ENCODE results near the gene MRGPRX3.
"Not testable (repeated sequence)": the region's sequence is repeated elsewhere in the genome, so short reads cannot be mapped to it uniquely, and the experiment has no call there.

The MRGPRX3 gene

DNA sequence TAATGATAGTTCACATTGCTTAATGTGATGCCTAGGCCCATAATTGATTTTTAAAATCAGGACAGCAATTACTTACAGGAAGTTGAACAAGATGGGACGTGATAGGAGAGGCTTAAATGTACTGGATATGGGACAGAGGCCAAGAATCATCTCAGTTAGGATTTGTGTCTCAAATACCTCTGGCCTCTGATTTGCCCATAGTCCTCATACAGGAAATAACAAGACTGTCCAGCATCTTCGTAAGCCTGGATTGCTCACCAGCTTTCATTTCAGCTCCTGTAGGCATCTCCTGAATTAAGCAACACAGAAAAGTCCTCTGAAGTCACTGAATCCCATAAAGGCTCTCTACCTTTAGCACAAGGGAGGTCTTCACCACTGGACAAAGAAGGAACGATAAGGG lies at the start of gene MRGPRX3:
Gene MRGPRX3 (plus strand): TSS at position 231 of the 400 bp plus-strand sequence. CDS start 4,632 bp downstream, outside the sequence.
- DNase-seq, result no peak

DNA sequence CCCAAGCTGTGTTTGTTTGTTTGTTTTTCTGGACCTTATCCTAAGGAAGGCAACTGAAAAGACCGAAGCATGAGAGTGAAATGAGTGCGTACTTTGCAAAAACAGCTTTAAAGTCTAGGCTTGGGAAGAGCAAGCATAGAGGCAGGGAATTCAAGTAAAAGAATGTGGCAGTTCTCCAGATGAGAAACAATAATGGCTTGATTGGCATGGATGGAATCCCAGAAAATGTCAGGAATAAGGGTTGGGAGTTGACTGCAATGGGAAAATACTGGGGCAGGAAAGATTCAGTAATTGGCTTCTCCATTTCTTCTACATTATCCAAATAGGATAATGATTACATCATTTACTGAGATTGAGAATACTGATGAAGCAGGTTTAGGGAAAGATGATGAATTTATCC lies 44.0 kb upstream of the MRGPRX3 start:
- no peak for DNase-seq

DNA sequence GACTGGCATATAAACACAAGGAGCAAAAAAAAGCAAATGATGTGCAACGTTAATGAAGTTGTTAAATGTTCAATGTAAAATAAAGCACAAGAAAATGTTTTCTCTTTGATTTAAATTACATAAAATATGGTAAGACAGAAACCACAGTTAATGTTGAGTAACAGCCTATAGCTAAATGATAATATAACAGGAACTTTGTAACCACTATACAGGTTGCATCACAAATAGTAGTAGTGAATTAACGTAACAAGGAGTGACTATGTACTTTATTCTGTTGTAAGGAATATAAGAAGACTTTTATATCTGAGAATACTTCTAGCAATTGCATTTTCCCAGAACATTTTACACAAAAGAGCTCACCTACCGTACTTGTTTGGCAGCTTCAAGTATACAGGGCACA lies 43.4 kb upstream of the MRGPRX3 start:
- no peak for DNase-seq

- no peak for DNase-seq
Observed at GRCh38 chr11:18091731-18092130, 40.6 kb upstream of the MRGPRX3 start.

- DNase-seq, result no peak
Observed at GRCh38 chr11:18093959-18094358, 38.4 kb upstream of the MRGPRX3 start.

DNA sequence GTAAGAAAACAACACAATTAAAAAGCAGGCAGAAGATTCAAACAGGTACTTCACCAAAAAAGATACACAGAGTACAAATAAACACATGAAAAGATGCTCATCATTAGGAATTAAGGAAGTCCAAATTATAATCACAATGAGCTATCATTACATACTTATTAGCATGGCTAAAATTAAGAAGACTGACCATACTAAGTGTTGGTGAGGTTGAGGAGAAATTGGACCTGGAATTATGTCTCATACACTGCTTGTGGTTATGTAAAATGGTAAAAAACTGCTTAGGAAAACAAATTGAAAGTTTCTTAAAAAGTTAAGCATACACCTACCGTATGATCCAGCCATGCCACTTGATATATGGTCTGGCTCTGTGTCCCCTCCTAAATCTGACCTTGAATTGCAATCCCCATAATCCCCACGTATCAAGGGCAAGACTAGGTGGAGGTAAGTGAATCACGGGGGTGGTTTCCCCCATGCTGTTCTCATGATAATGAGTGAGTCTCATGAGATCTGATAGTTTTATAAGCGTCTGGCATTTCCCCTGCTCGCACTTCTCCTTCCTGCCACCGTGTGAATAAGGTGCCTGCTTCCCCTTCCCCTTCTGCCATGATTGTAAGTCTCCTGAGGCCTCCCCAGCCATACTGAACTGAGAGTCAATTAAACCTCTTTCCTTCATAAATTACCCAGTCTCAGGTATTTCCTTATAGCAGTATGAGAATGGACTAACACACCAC lies 31.3 kb upstream of the MRGPRX3 start:
- DNase-seq, result no peak

- no peak for DNase-seq
Observed at GRCh38 chr11:18105086-18105801, 27.1 kb upstream of the MRGPRX3 start.

GRCh38 chr11:18105802-18106574 lies 26.4 kb upstream of the MRGPRX3 start, which contains the start of gene SAAL1:
TSS of gene SAAL1 (minus strand) at chr11:18106082. CDS start at chr11:18106041, 41 bp downstream.
- DNase-seq, result peak; percentile 17

DNA sequence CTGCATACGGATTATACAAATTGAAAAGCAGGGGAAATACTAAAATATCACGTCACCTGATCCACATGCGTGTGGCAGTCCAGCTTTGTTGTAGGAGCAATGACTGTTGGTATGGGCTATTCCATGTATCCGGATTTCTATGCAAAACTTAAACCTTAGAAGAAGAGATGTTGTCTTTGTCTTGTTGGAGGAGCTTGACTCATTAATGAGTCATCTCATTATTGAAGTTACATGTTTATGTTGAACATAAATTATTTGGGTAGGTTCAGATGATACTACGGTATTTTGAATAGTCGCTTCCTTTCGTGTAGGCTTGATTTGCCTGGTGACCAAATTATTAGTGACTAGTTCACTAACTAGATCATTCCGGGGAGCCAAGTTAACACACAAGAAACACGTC lies 25.7 kb upstream of the MRGPRX3 start:
- DNase-seq, result no peak

GRCh38 chr11:18108254-18108653 lies 24.1 kb upstream of the MRGPRX3 start:
- no peak for DNase-seq

DNA sequence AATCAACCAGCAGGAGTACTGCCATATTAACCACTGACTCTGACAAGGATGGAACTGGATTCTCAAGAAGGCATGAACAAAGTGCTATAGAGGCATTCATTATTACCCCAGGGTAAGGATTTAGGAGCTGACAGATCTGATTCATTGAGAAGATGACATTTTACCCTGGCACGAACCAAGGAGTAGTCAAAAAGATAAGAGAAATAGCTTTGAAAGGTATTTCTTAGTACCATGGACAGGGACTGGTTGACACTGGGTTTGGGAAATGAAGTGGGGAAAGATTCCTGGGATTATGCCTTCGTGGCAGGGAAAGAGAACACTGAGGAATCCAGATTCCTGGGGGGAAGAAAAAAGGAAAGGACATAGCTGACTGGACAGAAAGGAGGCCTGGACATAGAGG lies 21.4 kb upstream of the MRGPRX3 start:
- DNase-seq, result no peak

- peak; percentile 23 for DNase-seq
Observed at GRCh38 chr11:18115360-18116127, 16.8 kb upstream of the MRGPRX3 start.

GRCh38 chr11:18121331-18121828 lies 11.0 kb upstream of the MRGPRX3 start:
- not testable (repeated sequence) for DNase-seq

- not testable (repeated sequence) for DNase-seq
Observed at GRCh38 chr11:18131115-18131514, 1.3 kb upstream of the MRGPRX3 start.

DNA sequence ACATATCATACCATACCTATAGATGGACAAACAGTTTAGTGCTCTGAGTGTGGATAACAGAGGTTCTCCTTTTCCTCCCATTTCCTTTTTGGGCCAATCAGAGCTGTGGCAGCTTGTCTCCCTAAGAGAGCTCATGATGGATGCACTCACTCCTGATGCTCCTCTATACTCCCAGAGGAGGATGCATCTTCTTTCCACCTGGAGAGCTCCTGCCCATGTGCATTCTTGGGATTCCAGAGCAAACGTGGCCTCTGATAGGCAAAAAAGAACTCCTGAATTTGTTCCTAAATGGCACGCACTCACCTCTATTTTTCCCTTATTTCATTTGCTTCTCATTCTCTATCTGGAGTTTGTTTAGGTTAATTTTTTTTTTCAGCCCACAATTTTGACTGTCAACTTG lies 2.9 kb downstream of the MRGPRX3 start:
- no peak for DNase-seq

- DNase-seq, result no peak
Observed at GRCh38 chr11:18137186-18137800, 4.9 kb downstream of the MRGPRX3 start.

- DNase-seq, result no peak
Observed at GRCh38 chr11:18140145-18140544, 7.8 kb downstream of the MRGPRX3 start.

GRCh38 chr11:18144243-18144642 lies 11.9 kb downstream of the MRGPRX3 start:
- DNase-seq, result no peak

DNA sequence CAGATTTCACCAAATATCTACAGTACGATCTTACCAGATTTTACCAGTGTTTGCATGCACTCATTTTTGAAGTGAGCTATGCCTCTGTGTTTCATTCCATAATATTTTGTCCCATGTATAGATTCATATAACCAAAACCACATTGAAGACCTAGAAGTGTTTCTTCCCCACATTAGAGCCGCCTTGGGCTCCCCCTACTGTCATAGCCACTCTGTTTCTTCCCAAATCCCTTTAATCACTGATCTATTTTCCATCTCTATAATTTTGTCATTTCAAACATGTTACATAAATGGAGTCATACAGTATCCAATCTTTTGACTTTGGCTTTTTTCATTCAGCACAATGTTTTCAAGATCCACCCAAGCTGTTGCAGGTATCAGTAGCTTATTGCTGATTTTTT lies 12.7 kb downstream of the MRGPRX3 start:
- DNase-seq, result no peak

DNA sequence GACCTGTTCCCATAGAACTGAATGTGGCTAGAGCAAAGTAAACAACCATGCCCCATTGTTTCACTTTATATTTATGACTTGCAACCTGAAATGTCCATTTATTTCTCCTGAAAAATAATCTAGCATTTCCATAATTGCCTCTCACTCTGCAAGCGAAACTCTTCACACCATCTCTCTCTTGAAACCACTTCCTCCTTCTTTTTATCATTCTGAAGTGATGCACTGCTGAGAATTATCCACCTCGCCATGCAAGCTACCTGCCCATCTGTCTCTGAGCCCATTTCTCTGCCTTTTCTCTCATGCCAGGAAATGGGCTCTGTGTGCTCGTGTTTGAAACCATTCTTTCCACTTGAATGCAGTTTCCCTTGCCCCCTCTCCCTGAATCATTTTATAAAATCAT lies 13.5 kb downstream of the MRGPRX3 start:
- DNase-seq, result no peak

GRCh38 chr11:18151581-18151980 lies 19.2 kb downstream of the MRGPRX3 start:
- DNase-seq, result no peak

DNA sequence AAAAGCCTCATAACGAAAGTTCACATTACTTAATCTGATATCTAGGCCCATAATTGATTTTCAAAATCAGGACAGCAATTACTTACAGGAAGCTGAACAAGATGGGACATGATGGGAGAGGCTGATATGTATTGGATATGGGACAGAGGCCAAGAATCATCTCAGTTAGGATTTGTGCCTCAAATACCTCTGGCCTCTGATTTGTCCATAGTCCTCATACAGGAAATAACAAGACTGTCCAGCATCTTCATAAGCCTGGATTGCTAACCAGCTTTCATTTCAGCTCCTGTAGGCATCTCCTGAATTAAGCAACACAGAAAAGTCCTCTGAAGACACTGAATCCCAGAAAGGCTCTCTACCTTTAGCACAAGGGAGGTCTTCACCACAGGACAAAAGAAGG lies 36.0 kb downstream of the MRGPRX3 start:
- DNase-seq, result no peak

Data from NCI-H524 treated with DMSO at 0.1 percent for 48 hours (cell line).